Mesendoderm (in vitro differentiated cells): ENCODE measurements around the gene GTF3C1.

Experiments
- DNase-seq: peaks from one replicate; pipeline ENCODE4 v3.0.0; 2013
- H2AK5ac ChIP-seq: 2 replicates; pipeline ENCODE4 v1.6.1; 2013; ENCODE audit warnings: low read length, inconsistent platforms
- H2BK120ac ChIP-seq: 2 replicates; pipeline ENCODE4 v1.6.1; 2013; ENCODE audit warnings: low read depth, mild to moderate bottlenecking, low read length, moderate library complexity, mixed read lengths
- H2BK15ac ChIP-seq: replicated peaks from 2 replicates; pipeline ENCODE4 v1.6.1; 2013; ENCODE audit warnings: low read depth, mild to moderate bottlenecking, moderate library complexity
- H2BK5ac ChIP-seq: 2 replicates; pipeline ENCODE4 v1.6.1; 2013; ENCODE audit warnings: low read length, inconsistent platforms
- H3K18ac ChIP-seq: 2 replicates; pipeline ENCODE4 v1.6.1; 2013; ENCODE audit warnings: mild to moderate bottlenecking, low read length, mixed read lengths
- H3K23ac ChIP-seq: one replicate; pipeline ENCODE4 v1.6.1; 2013; ENCODE audit warnings: low read length
- H3K27ac ChIP-seq: 2 replicates; pipeline ENCODE4 v1.5.1; 2013; ENCODE audit warnings: low read depth, mild to moderate bottlenecking, inconsistent platforms, low read length, moderate library complexity
- H3K27me3 ChIP-seq: 2 replicates; pipeline ENCODE4 v1.6.1; 2013; ENCODE audit warnings: low read length, control low read depth, mild to moderate bottlenecking, inconsistent platforms; ENCODE audit not compliant: insufficient read depth, poor library complexity
- H3K36me3 ChIP-seq: 2 replicates; pipeline ENCODE4 v1.6.1; 2013; ENCODE audit warnings: low read length, inconsistent platforms; ENCODE audit not compliant: control insufficient read depth, insufficient read depth
- H3K4ac ChIP-seq: one replicate; pipeline ENCODE4 v1.6.1; 2013; ENCODE audit warnings: low read depth, mild to moderate bottlenecking, low read length, moderate library complexity
- H3K4me1 ChIP-seq: 2 replicates; pipeline ENCODE4 v1.6.1; 2013; ENCODE audit warnings: low read depth, low read length, inconsistent platforms; ENCODE audit not compliant: control insufficient read depth
- H3K4me2 ChIP-seq: 2 replicates; pipeline ENCODE4 v1.6.1; 2013; ENCODE audit warnings: low read length
- H3K4me3 ChIP-seq: 2 replicates; pipeline ENCODE4 v1.5.1; 2013; ENCODE audit warnings: mild to moderate bottlenecking, low read length
- H3K56ac ChIP-seq: one replicate; pipeline ENCODE4 v1.6.1; 2013; ENCODE audit warnings: low read length
- H3K79me1 ChIP-seq: 2 replicates; pipeline ENCODE4 v1.6.1; 2013; ENCODE audit warnings: low read length, inconsistent platforms
- H3K79me2 ChIP-seq: 2 replicates; pipeline ENCODE4 v1.6.1; 2013; ENCODE audit warnings: mild to moderate bottlenecking, low read length; ENCODE audit not compliant: control insufficient read depth, insufficient read depth
- H3K9ac ChIP-seq: 2 replicates; pipeline ENCODE4 v1.6.1; 2013; ENCODE audit warnings: low read length, inconsistent platforms
- H4K5ac ChIP-seq: one replicate; pipeline ENCODE4 v1.6.1; 2013; ENCODE audit warnings: low read length
- H4K8ac ChIP-seq: one replicate; pipeline ENCODE4 v1.6.1; 2013; ENCODE audit warnings: low read depth, mild to moderate bottlenecking, control low read depth, low read length, moderate library complexity
- WGBS: extraction: QIAGEN DNeasy Blood & Tissue Kit; methylation state at CpG from one replicate; pipeline ENCODE4 v1.1.7; 2013; ENCODE audit warnings: low lambda C conversion rate, missing lambda C conversion rate; ENCODE audit not compliant: insufficient coverage; ENCODE audit errors: extremely low coverage; 5-methylcytosine and 5-hydroxymethylcytosine counted together

The GTF3C1 gene

DNA sequence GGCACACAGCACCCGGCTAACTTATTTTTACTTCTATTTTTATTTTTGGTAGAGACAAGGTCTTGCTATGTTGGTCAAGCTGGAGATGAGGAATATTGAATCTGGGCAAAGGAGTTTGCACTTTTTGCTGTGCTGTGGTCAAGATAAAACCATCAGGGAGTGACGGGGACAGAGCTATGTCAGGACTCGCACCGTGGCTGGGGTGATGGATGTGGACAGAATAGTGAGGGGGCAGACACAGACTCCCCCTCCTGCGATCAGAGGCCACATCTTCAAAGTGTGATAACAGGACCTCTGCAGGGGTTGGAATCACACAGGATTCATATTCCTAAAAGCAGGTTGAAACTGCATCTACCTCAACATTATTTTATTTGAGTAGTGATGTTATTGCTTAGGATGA is 122.2 kb downstream of the GTF3C1 start:
- Histone ChIP-seq H3K4me1 (peaks cover 2% of the 10 kb centered on the region), H3K4me3 (no peak overlapping the region), H3K27me3 (no peaks in the 10 kb centered on the region), H3K79me1 (no peaks in the 10 kb centered on the region), H2BK15ac (no peak overlapping the region), H4K8ac (no peak overlapping the region), H3K9ac (no peak overlapping the region), H3K18ac (no peak overlapping the region), H3K4me2 (no peak overlapping the region), H2BK120ac (no peak overlapping the region), H3K56ac (no peak overlapping the region), H3K79me2 (no peaks in the 10 kb centered on the region), H3K27ac (no peak overlapping the region), H3K36me3 (no peaks in the 10 kb centered on the region), H3K4ac (no peak overlapping the region), H2AK5ac (no peak overlapping the region), H4K5ac (no peak overlapping the region), H3K23ac (no peak overlapping the region), H2BK5ac (no peak overlapping the region)
- DNase-seq: no peak
- no CpG with 5 or more reads among the region's 5 CpGs for WGBS

- Histone ChIP-seq H2BK120ac (no peak overlapping the region), H3K18ac (no peak overlapping the region), H3K4me2 (no peak overlapping the region), H3K4ac (no peak overlapping the region), H3K4me1 (no peaks in the 10 kb centered on the region), H3K36me3 (no peaks in the 10 kb centered on the region), H3K23ac (no peak overlapping the region), H3K4me3 (no peak overlapping the region), H4K8ac (no peak overlapping the region), H3K27me3 (no peaks in the 10 kb centered on the region), H2BK5ac (no peak overlapping the region), H3K9ac (no peak overlapping the region), H3K79me2 (no peaks in the 10 kb centered on the region), H3K56ac (no peak overlapping the region), H3K27ac (no peak overlapping the region), H3K79me1 (no peaks in the 10 kb centered on the region), H4K5ac (no peak overlapping the region), H2AK5ac (no peak overlapping the region), H2BK15ac (no peak overlapping the region)
- no CpG with 5 or more reads among the region's 7 CpGs for WGBS
- peak; percentile 73 for DNase-seq
Observed at GRCh38 chr16:27426423-27427408, 123.0 kb downstream of the GTF3C1 start.

DNA sequence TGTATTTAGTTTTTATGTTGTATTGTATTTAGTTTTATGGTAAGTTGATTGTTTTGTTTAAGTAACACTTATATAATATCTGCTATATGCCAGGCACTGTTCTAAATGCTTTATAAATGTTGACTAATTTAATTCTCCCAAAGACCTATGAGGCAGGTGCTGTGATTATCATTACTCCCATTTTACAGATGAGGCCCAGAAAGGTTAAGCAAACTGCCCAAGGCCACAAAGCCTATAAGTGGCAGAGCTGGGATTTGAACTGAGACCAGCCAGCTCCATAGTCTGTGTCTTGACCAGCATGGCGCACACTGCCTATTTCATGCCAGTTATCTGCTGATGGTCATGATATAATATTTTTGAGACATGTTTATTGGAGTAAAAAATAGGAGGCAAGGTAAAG is 123.8 kb downstream of the GTF3C1 start:
- Histone ChIP-seq H3K18ac (no peak overlapping the region), H3K79me1 (no peaks in the 10 kb centered on the region), H3K36me3 (no peaks in the 10 kb centered on the region), H4K8ac (no peak overlapping the region), H3K27ac (no peak overlapping the region), H3K4me2 (no peak overlapping the region), H3K4me1 (no peaks in the 10 kb centered on the region), H2AK5ac (no peak overlapping the region), H4K5ac (no peak overlapping the region), H3K27me3 (no peaks in the 10 kb centered on the region), H2BK15ac (no peak overlapping the region), H2BK5ac (no peak overlapping the region), H3K4ac (no peak overlapping the region), H3K4me3 (no peak overlapping the region), H3K23ac (no peak overlapping the region), H3K79me2 (no peaks in the 10 kb centered on the region), H2BK120ac (no peak overlapping the region), H3K56ac (no peak overlapping the region), H3K9ac (no peak overlapping the region)
- WGBS: no CpG with 5 or more reads among the region's 1 CpG
- DNase-seq: no peak

- Histone ChIP-seq H3K56ac (no peak overlapping the region), H3K4me3 (no peak overlapping the region), H4K5ac (no peak overlapping the region), H3K4ac (no peak overlapping the region), H3K79me2 (no peaks in the 10 kb centered on the region), H3K9ac (no peak overlapping the region), H4K8ac (no peak overlapping the region), H2BK15ac (no peak overlapping the region), H3K4me2 (no peak overlapping the region), H3K27ac (no peak overlapping the region), H3K23ac (no peak overlapping the region), H3K79me1 (no peaks in the 10 kb centered on the region), H3K27me3 (no peaks in the 10 kb centered on the region), H3K18ac (no peak overlapping the region), H3K36me3 (no peaks in the 10 kb centered on the region), H2BK5ac (no peak overlapping the region), H3K4me1 (no peaks in the 10 kb centered on the region), H2AK5ac (no peak overlapping the region), H2BK120ac (no peak overlapping the region)
- no peak for DNase-seq
- no CpG with 5 or more reads among the region's 10 CpGs for WGBS
Observed at GRCh38 chr16:27424772-27425498, 124.8 kb downstream of the GTF3C1 start.

DNA sequence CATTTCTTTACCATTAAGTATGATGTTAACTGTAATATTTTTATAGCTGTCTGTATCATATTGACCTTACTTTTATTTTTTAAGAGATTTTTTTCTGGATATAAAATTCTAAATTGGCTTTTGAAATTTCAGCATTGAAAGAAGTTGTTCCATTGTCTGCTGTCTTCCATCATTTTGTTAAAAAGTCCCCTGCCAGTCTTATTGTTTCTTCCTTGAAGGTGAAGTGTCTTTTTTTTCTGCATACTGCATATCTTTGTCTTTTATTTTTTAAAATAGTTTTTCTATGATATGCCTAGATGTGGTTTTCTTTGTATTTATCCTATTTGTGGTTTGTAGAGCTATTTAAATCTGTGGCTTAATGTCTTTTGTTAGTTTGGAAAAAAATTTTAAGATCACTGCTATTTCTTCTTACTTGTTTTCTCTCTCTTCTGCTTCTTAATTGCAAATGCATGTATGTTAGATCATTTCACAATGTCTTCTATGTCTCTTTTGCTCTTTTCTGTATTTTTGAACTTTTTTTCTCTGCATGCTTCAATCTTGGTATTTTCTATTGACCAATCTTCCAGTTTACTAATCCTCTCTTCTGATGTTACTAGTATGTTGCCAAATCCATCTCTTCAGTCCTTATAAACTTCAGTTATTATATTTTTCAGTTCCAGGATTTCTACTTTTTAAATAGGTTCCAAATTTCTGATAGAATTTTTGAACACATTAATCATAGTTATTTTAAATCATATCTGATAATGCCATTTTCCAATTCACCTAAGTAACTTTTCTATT is 127.6 kb downstream of the GTF3C1 start:
- no peak overlapping the region for H2BK120ac ChIP-seq
- H3K56ac ChIP-seq: no peak overlapping the region
- no peaks in the 10 kb centered on the region for H3K27me3 ChIP-seq
- H3K23ac ChIP-seq: no peak overlapping the region
- no peak overlapping the region for H4K8ac ChIP-seq
- H3K79me2 ChIP-seq: no peaks in the 10 kb centered on the region
- H2BK5ac ChIP-seq: no peak overlapping the region
- no peaks in the 10 kb centered on the region for H3K79me1 ChIP-seq
- no peaks in the 10 kb centered on the region for H3K36me3 ChIP-seq
- no peak for DNase-seq
- no peak overlapping the region for H2AK5ac ChIP-seq
- H3K4me3 ChIP-seq: no peak overlapping the region
- H3K9ac ChIP-seq: no peak overlapping the region
- no peak overlapping the region for H3K4ac ChIP-seq
- no peak overlapping the region for H3K18ac ChIP-seq
- no peak overlapping the region for H3K27ac ChIP-seq
- no peak overlapping the region for H4K5ac ChIP-seq
- H2BK15ac ChIP-seq: no peak overlapping the region
- H3K4me2 ChIP-seq: no peak overlapping the region
- no peaks in the 10 kb centered on the region for H3K4me1 ChIP-seq
